Activated CD4-positive, alpha-beta T cell treated with anti-CD3 and anti-CD28 coated beads, Interleukin-2, amount 50 U/mL, for 24 hours (primary cell): ENCODE data around the gene TACC2.

ENCODE experiments used
- DNase-seq, 2 donors: peaks; one replicate each; pipeline ENCODE4 v3.0.0-alpha.2; 2020; ENCODE audit warnings: low read depth in 1 of 2, low spot score in 1 of 2

The TACC2 gene

GRCh38 chr10:122248356-122249302, 259.7 kb downstream of the TACC2 start:
- DNase-seq, result no peak

GRCh38 chr10:122249303-122249850, 260.4 kb downstream of the TACC2 start:
- DNase-seq, result no peak

GRCh38 chr10:122249991-122250750, 261.2 kb downstream of the TACC2 start:
- no peak for DNase-seq

- no peak for DNase-seq
Measured at GRCh38 chr10:122251459-122252255, 262.7 kb downstream of the TACC2 start.

DNA sequence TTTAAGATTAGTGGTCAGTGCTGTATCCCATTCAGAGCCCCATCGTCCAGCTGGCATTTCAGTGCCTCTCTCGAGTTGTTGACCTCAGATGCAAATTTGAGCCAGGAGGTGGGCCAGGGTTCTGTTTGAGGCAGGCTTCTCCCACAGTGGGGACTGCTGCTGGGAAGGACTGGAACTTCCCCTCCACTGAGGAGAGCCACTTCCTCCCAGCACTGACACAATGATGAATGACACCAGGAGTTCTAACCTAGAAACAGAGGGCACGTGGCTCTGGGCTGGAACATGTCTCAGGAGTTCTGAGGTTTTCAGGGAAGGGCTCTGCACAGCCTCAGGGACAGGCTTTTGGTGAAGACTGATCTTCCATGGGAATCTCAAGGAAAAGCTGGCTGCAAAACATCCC, 263.8 kb downstream of the TACC2 start:
- no peak for DNase-seq

DNA sequence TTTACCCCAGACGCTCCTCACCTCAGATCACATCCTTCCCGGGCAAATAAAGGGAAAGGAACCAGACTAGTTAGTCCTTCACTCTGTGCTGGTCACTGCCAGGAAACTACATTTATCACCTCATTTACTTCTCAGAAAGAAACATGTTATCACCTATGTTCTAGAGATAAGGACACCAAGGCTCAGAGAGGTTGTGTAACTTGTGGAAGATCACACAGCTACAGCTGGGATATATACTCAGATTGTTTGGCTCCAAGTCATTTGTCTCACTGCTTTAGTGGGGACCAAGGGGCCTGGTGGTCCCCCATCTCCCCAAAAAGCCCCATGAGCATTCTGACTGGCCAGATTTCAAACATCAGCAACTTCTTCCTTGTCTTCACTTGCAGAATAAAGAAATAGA, 264.6 kb downstream of the TACC2 start:
- DNase-seq, result no peak

GRCh38 chr10:122254831-122255230, 265.9 kb downstream of the TACC2 start:
- no peak for DNase-seq

DNA sequence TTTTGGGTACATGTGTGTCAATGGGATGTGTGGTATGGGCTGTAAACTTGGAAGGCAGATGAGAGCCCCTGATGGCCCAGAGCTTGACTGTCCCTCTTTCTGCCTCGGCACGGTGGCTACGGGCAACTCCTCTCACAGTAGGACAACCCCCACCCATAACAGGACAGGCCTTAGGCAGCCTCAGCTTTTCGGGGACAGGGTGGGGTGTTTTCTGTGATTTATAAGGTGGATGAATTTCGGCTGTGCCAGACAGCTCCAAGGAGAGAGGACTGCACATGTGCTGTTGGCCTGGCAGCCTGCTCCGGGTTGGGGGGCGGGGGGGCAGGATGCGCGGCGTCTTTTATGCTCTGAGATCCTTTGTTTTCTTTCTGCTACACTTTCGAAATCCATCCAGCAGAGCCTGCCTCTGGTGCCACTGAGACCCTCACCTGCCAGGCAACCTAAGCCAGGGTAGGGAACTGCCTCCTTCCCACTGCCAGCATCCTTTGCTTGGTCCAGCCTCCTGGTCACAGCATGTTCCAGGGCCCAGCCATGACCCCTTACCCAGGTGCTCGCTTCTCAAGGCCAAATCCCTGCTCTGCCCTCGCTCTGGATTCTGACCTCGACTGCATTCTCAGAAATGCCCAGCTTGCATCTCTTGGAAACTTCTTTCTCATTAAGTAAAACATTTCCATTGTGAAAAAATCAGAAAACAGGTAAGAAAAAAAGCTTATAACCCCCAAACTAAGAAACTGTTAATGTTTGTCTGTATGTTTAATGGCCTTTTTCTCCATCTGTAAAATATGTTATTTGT, 266.7 kb downstream of the TACC2 start:
- no peak for DNase-seq

DNA sequence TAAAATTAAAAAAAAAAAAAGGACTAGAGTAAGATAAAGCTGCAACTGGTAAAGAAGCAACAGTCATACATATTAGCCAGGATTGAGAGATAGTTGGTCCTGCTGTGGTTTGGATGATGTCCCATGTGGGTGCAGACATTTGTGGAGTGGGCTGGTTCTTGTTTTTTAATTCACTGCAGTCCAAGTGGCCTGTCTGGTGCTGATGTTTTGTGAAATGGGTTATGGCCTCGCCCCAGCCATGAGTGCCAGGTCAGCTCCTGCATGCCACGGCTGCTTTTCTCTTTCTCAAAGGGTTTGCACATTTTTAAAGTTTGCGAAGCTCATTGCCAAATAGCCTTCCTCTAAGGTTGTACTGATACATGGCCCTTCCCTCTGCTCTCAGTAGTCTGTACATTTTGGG, 268.1 kb downstream of the TACC2 start:
- no peak for DNase-seq

GRCh38 chr10:122258136-122259074, 269.4 kb downstream of the TACC2 start:
- no peak for DNase-seq

- DNase-seq, result no peak
Measured at GRCh38 chr10:122259075-122259466, 270.1 kb downstream of the TACC2 start.

DNA sequence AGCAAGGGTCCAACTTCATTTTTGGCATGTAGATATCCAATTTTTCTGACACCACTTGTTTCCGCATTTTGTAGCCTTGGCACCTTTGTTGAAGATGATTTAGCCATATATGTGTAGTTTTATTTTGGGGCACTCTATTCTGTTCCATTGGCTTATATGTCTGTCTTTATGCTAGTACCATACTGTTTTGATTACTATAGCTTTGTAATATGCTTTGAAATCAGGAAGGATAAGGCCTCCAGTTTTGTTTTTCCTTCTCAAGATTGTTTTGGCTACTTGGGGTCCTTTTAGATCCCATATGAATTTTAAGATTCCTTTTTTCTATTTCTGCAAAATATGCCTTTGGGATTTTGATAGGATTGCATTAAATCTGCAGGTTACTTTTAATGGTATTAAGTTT, 272.6 kb downstream of the TACC2 start:
- DNase-seq, result no peak

GRCh38 chr10:122263971-122264370, 275.0 kb downstream of the TACC2 start:
- DNase-seq, result no peak

- no peak for DNase-seq
Measured at GRCh38 chr10:122264436-122264835, 275.5 kb downstream of the TACC2 start.

DNA sequence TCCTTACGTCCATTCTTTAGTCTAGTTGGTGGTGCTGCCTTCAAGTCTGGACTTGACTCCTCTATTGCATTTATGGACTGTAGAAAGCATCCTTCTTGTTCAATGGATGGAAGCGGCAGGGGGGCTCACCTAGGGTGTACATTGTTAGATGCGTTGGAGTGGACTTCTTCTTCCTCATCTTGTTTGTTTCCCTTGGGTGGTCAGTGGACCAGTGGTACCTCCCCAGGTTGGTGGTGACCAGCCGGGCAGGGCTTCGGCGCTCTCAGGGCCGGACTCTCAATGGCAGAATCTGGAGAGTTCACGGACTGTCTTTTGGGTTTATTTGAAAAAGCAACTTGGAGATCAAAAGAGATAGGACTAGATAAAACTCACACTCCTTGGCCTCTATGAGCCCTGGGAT, 276.0 kb downstream of the TACC2 start:
- DNase-seq, result no peak

DNA sequence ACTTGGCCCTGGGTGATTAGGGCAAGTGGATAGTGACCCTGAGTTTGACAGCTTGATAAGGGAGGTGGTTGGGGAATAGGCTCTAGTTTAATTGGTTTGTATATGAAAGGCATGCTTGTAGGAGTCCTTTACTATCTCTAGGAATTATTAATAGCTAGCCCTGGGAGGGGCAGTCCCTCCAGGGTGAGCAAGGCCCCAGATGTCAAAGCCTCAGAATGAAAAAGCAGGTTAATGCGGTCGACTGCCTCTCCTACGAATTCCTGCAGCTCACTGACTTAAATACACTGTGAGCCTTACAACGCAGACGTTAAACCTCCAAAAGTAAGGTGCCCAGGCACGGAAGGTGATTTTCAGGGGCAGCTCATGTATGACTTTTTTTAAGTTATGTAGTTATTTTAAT, 276.9 kb downstream of the TACC2 start:
- DNase-seq, result no peak

- peak in 1 of 2 donors; percentile 33 for DNase-seq
Measured at GRCh38 chr10:122267849-122268737, 279.1 kb downstream of the TACC2 start.

- DNase-seq, result no peak
Measured at GRCh38 chr10:122269059-122269687, 280.2 kb downstream of the TACC2 start.
